GM19438 (cell line): ENCODE results near the gene ATG16L2.

Experiments used
- ATAC-seq: cut with Tn5 transposase; IDR thresholded peaks from one replicate; pipeline ENCODE4 v1.9.1; 2021; ENCODE audit warnings: low read depth; ENCODE audit not compliant: unreplicated experiment

ATG16L2 gene

GRCh38 chr11:72869831-72870230 lies 55.6 kb downstream of the ATG16L2 start:
- ATAC-seq = no peak

- ATAC-seq = no peak
Observed at GRCh38 chr11:72871119-72871518, 56.9 kb downstream of the ATG16L2 start.

GRCh38 chr11:72872012-72872411 lies 57.8 kb downstream of the ATG16L2 start:
- ATAC-seq = no peak

- ATAC-seq = no peak
Observed at GRCh38 chr11:72875736-72876135, 61.5 kb downstream of the ATG16L2 start.

- ATAC-seq = no peak
Observed at GRCh38 chr11:72876147-72876546, 61.9 kb downstream of the ATG16L2 start.
